Right lobe of liver (tissue), 4 donors: Measurements from ENCODE around the gene CLCN1.

Source experiments
- CTCF ChIP-seq, 4 donors: fragments of 200-600 bp in 3 of 4; fragments of 450-650 bp in 1 of 4; IDR thresholded peaks; one replicate each; pipeline versions ENCODE4 v1.5.1 to v1.8.0; 2016 to 2022; ENCODE audit warnings: antibody characterized with exemption in 4 of 4, mild to moderate bottlenecking in 2 of 4
- POLR2A ChIP-seq: fragments of 450-650 bp; IDR thresholded peaks from one replicate; pipeline ENCODE4 v1.6.1; 2017; ENCODE audit warnings: antibody characterized with exemption, mild to moderate bottlenecking
- donor health status: DM: no; HTN: no; CAD: no.
- donor health status: DM: no; HTN: no; CAD: no.
- donor health status: DM: no; HTN: yes; CAD: no.

- TF ChIP-seq CTCF (IDR thresholded peaks at IDR 0.05) (no peak), POLR2A (no peak)
Observed at GRCh38 chr7:143361552-143362130, 45.7 kb downstream of the CLCN1 start.
